Measurements from ENCODE around the gene MIA. TPM values are rescaled to one million over a fixed set of nuclear protein-coding genes. Genes with fewer than 3 reads are reported as not detected.

MIA gene
- total and polyA plus RNA-seq, 2 of the 8 experiments (the other 6 are each of a cell fraction or from before 2014, with no cell fraction given), result not detected

DNA sequence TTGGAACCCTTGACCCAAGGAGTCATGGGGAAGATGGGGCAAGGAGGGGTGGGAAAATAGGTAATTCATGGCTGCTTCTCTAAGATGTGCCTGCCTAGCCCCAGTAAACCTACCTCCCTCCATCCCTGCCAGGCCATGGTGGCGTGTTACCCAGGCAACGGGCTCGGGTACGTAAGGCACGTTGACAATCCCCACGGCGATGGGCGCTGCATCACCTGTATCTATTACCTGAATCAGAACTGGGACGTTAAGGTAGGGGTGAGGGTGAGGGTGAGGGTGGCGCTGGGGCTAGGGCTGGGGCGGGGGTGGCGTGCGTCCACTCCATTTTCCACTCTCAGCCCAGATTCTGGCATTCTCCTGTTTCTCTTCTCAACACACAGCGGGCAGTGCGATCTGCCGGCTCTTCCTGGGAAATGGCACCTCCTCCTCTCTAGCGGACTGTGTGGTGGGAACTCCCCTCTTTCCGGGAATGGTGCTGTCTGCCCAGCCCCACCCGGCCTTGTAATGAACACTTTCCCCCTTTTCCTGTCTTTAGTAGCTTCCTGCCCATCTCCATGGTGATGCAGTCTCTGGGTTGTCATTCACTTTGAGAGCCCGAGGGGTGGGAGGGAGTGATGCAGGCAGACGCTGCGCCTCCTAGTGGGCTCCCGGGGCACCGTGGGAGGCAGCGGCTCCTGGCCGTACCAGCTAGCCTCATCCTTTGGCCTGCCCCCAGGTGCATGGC lies 31.3 kb downstream of the MIA start (continued):
- 0 out of 2 replicates have a peak, but pooled peaks have one; percentile 68 for TF ChIP-seq YY1 (IDR thresholded peaks at IDR 0.05; ENCODE audit: low read depth, low read length)
- TF ChIP-seq SP4 (IDR thresholded peaks at IDR 0.05; ENCODE audit: low read length), result no peak; the same call in 1 of the 2 replicates
- TF ChIP-seq CHD2 (IDR thresholded peaks at IDR 0.05; ENCODE audit: low read length), result no peak
- no peak for TF ChIP-seq HDAC6 (IDR thresholded peaks at IDR 0.05; ENCODE audit: low read depth, low read length)
- no peak for TF ChIP-seq JUN (IDR thresholded peaks at IDR 0.05; ENCODE audit: low read depth, low read length)
- peak; percentile 63 to 98 for TF ChIP-seq EP300 (IDR thresholded peaks at IDR 0.05; ENCODE audit: borderline replicate concordance in 1 of 2, low read depth in 2 of 2, low read length in 2 of 2)
- TF ChIP-seq, protein P1, sequence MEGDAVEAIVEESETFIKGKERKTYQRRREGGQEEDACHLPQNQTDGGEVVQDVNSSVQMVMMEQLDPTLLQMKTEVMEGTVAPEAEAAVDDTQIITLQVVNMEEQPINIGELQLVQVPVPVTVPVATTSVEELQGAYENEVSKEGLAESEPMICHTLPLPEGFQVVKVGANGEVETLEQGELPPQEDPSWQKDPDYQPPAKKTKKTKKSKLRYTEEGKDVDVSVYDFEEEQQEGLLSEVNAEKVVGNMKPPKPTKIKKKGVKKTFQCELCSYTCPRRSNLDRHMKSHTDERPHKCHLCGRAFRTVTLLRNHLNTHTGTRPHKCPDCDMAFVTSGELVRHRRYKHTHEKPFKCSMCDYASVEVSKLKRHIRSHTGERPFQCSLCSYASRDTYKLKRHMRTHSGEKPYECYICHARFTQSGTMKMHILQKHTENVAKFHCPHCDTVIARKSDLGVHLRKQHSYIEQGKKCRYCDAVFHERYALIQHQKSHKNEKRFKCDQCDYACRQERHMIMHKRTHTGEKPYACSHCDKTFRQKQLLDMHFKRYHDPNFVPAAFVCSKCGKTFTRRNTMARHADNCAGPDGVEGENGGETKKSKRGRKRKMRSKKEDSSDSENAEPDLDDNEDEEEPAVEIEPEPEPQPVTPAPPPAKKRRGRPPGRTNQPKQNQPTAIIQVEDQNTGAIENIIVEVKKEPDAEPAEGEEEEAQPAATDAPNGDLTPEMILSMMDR (IDR thresholded peaks at IDR 0.05; ENCODE audit: control extremely low read depth in 1 of 3, insufficient read depth in 1 of 3, low read depth in 1 of 3, low read length in 3 of 3), result peak; percentile 84 to 98 (median 98)
- no peak for TF ChIP-seq KDM4A (IDR thresholded peaks at IDR 0.05; ENCODE audit: low read depth, low read length, severe bottlenecking)
- TF ChIP-seq SAP30 (IDR thresholded peaks at IDR 0.05; ENCODE audit: insufficient read depth, insufficient replicate concordance, low read length), result peak; percentile 68
- TF ChIP-seq GTF2F1 (IDR thresholded peaks at IDR 0.05; ENCODE audit: borderline replicate concordance, low read depth, low read length), result no peak
- TF ChIP-seq NRF1 (IDR thresholded peaks at IDR 0.05; ENCODE audit: low read depth, low read length), result no peak
- TF ChIP-seq BRCA1 (IDR thresholded peaks at IDR 0.05; ENCODE audit: low read depth, low read length), result no peak; the same call in 1 of the 2 replicates
- TF ChIP-seq SIRT6 (IDR thresholded peaks at IDR 0.05; ENCODE audit: low read length), result no peak
- TF ChIP-seq, protein P2, sequence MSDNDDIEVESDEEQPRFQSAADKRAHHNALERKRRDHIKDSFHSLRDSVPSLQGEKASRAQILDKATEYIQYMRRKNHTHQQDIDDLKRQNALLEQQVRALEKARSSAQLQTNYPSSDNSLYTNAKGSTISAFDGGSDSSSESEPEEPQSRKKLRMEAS (IDR thresholded peaks at IDR 0.05), result peak; percentile 34; the same call in 1 of the 2 replicates
- TF ChIP-seq CHD1 (IDR thresholded peaks at IDR 0.05; ENCODE audit: low read depth, low read length), result peak; percentile 92
- TF ChIP-seq SP2 (IDR thresholded peaks at IDR 0.05; ENCODE audit: low read length), result no peak
- TF ChIP-seq HDAC2 (IDR thresholded peaks at IDR 0.05; ENCODE audit: borderline replicate concordance in 1 of 2, low read depth in 2 of 2, low read length in 2 of 2), result no peak
- TF ChIP-seq, protein P3, sequence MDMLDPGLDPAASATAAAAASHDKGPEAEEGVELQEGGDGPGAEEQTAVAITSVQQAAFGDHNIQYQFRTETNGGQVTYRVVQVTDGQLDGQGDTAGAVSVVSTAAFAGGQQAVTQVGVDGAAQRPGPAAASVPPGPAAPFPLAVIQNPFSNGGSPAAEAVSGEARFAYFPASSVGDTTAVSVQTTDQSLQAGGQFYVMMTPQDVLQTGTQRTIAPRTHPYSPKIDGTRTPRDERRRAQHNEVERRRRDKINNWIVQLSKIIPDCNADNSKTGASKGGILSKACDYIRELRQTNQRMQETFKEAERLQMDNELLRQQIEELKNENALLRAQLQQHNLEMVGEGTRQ (IDR thresholded peaks at IDR 0.05; ENCODE audit: low read length), result no peak

Measured in H1 (cell line).